PC-9 (cell line): ENCODE data around the gene HCRTR2. TPM values are rescaled to one million over a fixed set of nuclear protein-coding genes. Genes with fewer than 3 reads are reported as not detected.

ENCODE experiments used
- BruUV-seq: library from RNA; stranded (reverse); fragments of 400-500 nt; replicated peaks from 2 replicates; lab custom pipeline; 2021; lab: Mats Ljungman, UMichigan
- CTCF ChIA-PET: fragments of 300-600 bp; sonication (Branson Sonifier 250); formaldehyde crosslinking; loops from one replicate; lab custom pipeline; 2022; ENCODE audit warnings: antibody characterized with exemption; lab: Charles Lee
- POLR2A ChIA-PET: fragments of 300-600 bp; sonication (Branson Sonifier 250); formaldehyde crosslinking; loops from one replicate; lab custom pipeline; 2022; ENCODE audit warnings: antibody characterized with exemption; ENCODE audit not compliant: unreplicated experiment; lab: Charles Lee
- DNase-seq, 2 experiments: peaks; one replicate each; pipeline versions ENCODE4 v3.0.0 to v3.0.0-alpha.2; 2015 to 2022; ENCODE audit warnings: mixed read lengths in 1 of 2
- H2AFZ ChIP-seq: fragments of 200-600 bp; sonication (generic); 2 replicates; pipeline ENCODE4 v1.8.1; 2017; ENCODE audit warnings: antibody characterized with exemption
- H3F3A ChIP-seq: fragments of 200-600 bp; sonication (generic); 2 replicates; pipeline ENCODE4 v1.8.1; 2017; ENCODE audit warnings: antibody characterized with exemption, mild to moderate bottlenecking, low read depth; ENCODE audit not compliant: insufficient read depth
- H3K27ac ChIP-seq: fragments of 200-600 bp; sonication (generic); 2 replicates; pipeline ENCODE4 v1.6.1; 2016; ENCODE audit warnings: mixed run types
- H3K27me3 ChIP-seq: fragments of 200-600 bp; sonication (generic); 2 replicates; pipeline ENCODE4 v1.6.1; 2016; ENCODE audit warnings: low read depth, mixed run types; ENCODE audit not compliant: insufficient read depth
- H3K36me3 ChIP-seq: fragments of 200-600 bp; sonication (generic); 2 replicates; pipeline ENCODE4 v1.6.1; 2016; ENCODE audit warnings: low read depth, mixed run types
- H3K4me1 ChIP-seq: fragments of 200-600 bp; sonication (generic); replicated peaks from 2 replicates; pipeline ENCODE4 v1.6.1; 2016; ENCODE audit warnings: mixed run types; ENCODE audit not compliant: insufficient read depth
- H3K4me2 ChIP-seq: fragments of 200-600 bp; sonication (generic); 2 replicates; pipeline ENCODE4 v1.6.1; 2017; ENCODE audit warnings: mixed run types
- H3K4me3 ChIP-seq: fragments of 200-600 bp; sonication (generic); 2 replicates; pipeline ENCODE4 v1.6.1; 2016; ENCODE audit warnings: mixed run types
- H3K79me2 ChIP-seq: fragments of 200-600 bp; sonication (generic); 2 replicates; pipeline ENCODE4 v1.6.1; 2017; ENCODE audit warnings: low read depth, mixed run types
- H3K9me2 ChIP-seq: fragments of 200-600 bp; sonication (generic); 2 replicates; pipeline ENCODE4 v1.8.1; 2017; ENCODE audit warnings: mild to moderate bottlenecking; ENCODE audit not compliant: insufficient read depth
- H3K9me3 ChIP-seq: fragments of 200-600 bp; sonication (generic); 2 replicates; pipeline ENCODE4 v1.8.1; 2016; ENCODE audit warnings: low read depth; ENCODE audit not compliant: insufficient read depth
- H4K20me1 ChIP-seq: fragments of 200-600 bp; sonication (generic); 2 replicates; pipeline ENCODE4 v1.8.1; 2017; ENCODE audit not compliant: insufficient read depth
- EZH2 ChIP-seq: fragments of 200-600 bp; sonication (generic); IDR thresholded peaks from 2 replicates; pipeline ENCODE4 v1.8.0; 2017; ENCODE audit warnings: antibody characterized with exemption, low read depth
- intact Hi-C: fragments of 100-400 bp; cut with micrococcal nuclease; formaldehyde crosslinking; loops from one replicate; pipeline ENCODE4 v1.10.0; 2022; ENCODE audit not compliant: unreplicated experiment
- total RNA-seq: library from RNA; stranded (reverse); gene quantifications from 2 replicates; pipeline ENCODE4 v1.2.3, GENCODE V29; 2021
- TF ChIP-seq, protein P1 (sequence below): fragments of 200-600 bp; sonication (generic); conservative IDR thresholded peaks from 2 replicates; pipeline ENCODE4 v1.6.1; 2017; ENCODE audit warnings: mixed run types, antibody characterized with exemption, mild to moderate bottlenecking, moderate library complexity

HCRTR2 gene
- total RNA-seq, 1 experiment from 2014 or later = not detected

DNA sequence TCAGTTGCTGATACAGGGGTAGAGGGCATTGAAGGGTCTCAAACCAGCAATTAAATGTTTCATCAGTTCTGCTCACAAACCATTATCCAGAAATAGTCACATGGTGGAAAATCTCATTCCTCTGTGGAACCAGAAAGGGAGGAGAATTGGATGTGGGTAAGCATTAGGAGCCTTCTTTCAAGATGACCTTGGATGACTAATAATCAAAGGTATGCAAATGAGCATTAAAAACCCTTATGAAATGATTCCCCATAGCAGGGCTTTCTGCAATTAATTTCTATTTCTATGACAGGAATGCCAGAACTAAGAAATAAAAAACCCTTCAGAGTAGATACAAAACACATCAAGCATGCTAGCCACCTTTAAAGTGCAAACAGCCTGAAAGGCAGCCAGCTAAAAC, 37.4 kb upstream of the HCRTR2 start:
- H3K36me3 ChIP-seq = no peaks in the 10 kb centered on the region
- ChIA-PET CTCF (no interaction called here), POLR2A (no interaction called here)
- no peaks in the 10 kb centered on the region for H3K27me3 ChIP-seq
- no peak overlapping the region for H3K27ac ChIP-seq
- H3K4me1 ChIP-seq = no peaks in the 10 kb centered on the region
- H3K79me2 ChIP-seq = no peaks in the 10 kb centered on the region
- no peaks in the 10 kb centered on the region for H4K20me1 ChIP-seq
- H3F3A ChIP-seq = no peaks in the 10 kb centered on the region
- no peak overlapping the region for H2AFZ ChIP-seq
- H3K4me3 ChIP-seq = no peak overlapping the region
- H3K9me3 ChIP-seq = no peaks in the 10 kb centered on the region
- DNase-seq = no peak
- no peak for TF ChIP-seq EZH2
- TF ChIP-seq, protein P1, sequence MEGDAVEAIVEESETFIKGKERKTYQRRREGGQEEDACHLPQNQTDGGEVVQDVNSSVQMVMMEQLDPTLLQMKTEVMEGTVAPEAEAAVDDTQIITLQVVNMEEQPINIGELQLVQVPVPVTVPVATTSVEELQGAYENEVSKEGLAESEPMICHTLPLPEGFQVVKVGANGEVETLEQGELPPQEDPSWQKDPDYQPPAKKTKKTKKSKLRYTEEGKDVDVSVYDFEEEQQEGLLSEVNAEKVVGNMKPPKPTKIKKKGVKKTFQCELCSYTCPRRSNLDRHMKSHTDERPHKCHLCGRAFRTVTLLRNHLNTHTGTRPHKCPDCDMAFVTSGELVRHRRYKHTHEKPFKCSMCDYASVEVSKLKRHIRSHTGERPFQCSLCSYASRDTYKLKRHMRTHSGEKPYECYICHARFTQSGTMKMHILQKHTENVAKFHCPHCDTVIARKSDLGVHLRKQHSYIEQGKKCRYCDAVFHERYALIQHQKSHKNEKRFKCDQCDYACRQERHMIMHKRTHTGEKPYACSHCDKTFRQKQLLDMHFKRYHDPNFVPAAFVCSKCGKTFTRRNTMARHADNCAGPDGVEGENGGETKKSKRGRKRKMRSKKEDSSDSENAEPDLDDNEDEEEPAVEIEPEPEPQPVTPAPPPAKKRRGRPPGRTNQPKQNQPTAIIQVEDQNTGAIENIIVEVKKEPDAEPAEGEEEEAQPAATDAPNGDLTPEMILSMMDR = no peak
- H3K4me2 ChIP-seq = no peak overlapping the region
- BruUV-seq = no TSS peak
- intact Hi-C loops = no loop called here
- no peaks in the 10 kb centered on the region for H3K9me2 ChIP-seq

DNA sequence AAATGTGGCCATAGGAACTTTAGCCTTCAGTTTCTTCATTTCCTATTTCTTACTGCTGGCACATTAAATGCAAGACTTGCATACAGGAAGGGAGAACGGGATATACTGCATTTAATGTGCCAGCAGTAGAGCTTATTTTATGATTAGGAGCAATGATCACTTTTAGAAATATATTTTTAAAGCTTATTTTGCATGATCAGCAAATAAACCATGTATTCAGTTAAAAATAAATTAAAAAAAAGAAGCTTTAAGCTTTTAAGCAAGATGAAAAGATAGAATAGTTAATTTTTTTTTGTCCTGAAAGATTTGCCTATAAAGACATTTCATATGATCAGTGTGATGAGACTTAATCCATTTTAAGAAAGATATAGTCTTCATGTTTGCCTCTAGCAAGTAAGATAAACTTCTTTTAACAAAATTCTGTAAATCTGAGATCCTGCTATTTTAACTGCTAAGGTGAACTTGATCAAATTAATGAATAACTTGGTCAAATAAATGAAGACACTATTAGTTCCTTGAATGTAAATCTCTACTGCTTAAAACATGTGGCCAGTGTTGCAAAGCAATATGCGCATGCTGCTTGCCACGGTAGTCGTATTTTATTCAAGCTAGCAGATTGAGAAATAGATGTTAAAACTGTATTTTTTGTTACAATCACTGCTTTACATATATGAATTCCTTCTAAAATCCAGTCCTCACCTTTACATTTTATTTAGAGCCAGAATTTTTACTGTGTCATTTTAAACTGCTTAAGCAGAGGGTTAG, 36.2 kb upstream of the HCRTR2 start:
- TF ChIP-seq, protein P1 = no peak
- TF ChIP-seq EZH2 = no peak
- no peaks in the 10 kb centered on the region for H3K27me3 ChIP-seq
- no peak for DNase-seq
- no peaks in the 10 kb centered on the region for H3F3A ChIP-seq
- ChIA-PET CTCF (no interaction called here), POLR2A (no interaction called here)
- H3K4me1 ChIP-seq = no peaks in the 10 kb centered on the region
- H3K9me2 ChIP-seq = no peaks in the 10 kb centered on the region
- no peak overlapping the region for H3K4me2 ChIP-seq
- no peak overlapping the region for H3K4me3 ChIP-seq
- no TSS peak for BruUV-seq
- no peaks in the 10 kb centered on the region for H3K36me3 ChIP-seq
- H3K79me2 ChIP-seq = no peaks in the 10 kb centered on the region
- no peak overlapping the region for H2AFZ ChIP-seq
- intact Hi-C loops = no loop called here
- H3K9me3 ChIP-seq = no peaks in the 10 kb centered on the region
- H4K20me1 ChIP-seq = no peaks in the 10 kb centered on the region
- no peak overlapping the region for H3K27ac ChIP-seq

DNA sequence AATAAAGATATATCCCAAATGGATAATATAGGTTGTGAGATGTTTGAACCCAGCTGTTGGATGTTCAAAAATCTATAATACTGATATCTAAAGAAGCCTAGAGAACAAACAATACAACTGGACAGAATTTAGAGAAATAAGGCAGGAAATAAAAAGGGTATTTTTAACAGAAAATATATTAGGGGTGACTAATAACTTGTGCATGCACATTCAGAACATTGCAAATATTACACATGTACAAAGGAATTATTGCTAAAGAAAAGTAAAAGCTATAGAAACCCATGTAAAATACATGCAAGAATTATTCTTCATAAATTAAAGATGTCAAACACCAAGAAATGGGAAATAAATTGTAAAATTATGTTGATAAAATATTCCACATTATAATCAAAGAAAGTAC, 32.7 kb upstream of the HCRTR2 start:
- Histone ChIP-seq H3F3A (no peaks in the 10 kb centered on the region), H2AFZ (no peak overlapping the region), H3K27me3 (no peaks in the 10 kb centered on the region), H4K20me1 (no peaks in the 10 kb centered on the region), H3K4me3 (no peak overlapping the region), H3K36me3 (no peaks in the 10 kb centered on the region), H3K4me1 (no peaks in the 10 kb centered on the region), H3K9me2 (no peaks in the 10 kb centered on the region), H3K27ac (no peak overlapping the region), H3K9me3 (no peaks in the 10 kb centered on the region), H3K79me2 (no peaks in the 10 kb centered on the region), H3K4me2 (no peak overlapping the region)
- no peak for DNase-seq
- intact Hi-C loops = no loop called here
- POLR2A ChIA-PET = no interaction called here
- TF ChIP-seq, protein P1 = no peak
- no peak for TF ChIP-seq EZH2
- no TSS peak for BruUV-seq
- CTCF ChIA-PET = no interaction called here
